ENCODE results near the gene SEMA4D.

GRCh38 chr9:89377411-89377810 lies 120.5 kb downstream of the SEMA4D start:
- no peak for TF ChIP-seq POLR2A (IDR thresholded peaks at IDR 0.05)
- no peak for TF ChIP-seq CTCF (IDR thresholded peaks at IDR 0.05)

Data from prostate gland (tissue), 2 donors.